Measurements from ENCODE around the gene DLGAP1. TPM values are rescaled to one million over a fixed set of nuclear protein-coding genes. Genes with fewer than 3 reads are reported as not detected.

DLGAP1 gene
- polyA plus RNA-seq, 1 of the 3 experiments (the other 2 are of a cell fraction): not detected

- POLR2A ChIA-PET: no interaction called here
- H3K27ac ChIP-seq (ENCODE audit: low read depth in 2 of 2, low read length in 1 of 2): no peak overlapping the region
These were observed 217.5 kb downstream of the DLGAP1 start for GRCh38 chr18:4237664-4238041.

GRCh38 chr18:4236940-4237663 lies 218.0 kb downstream of the DLGAP1 start:
- Histone ChIP-seq H2AFZ (ENCODE audit: low read depth) (no peak overlapping the region), H3K79me2 (ENCODE audit: insufficient read depth) (no peaks in the 10 kb centered on the region), H4K20me1 (ENCODE audit: insufficient read depth) (no peaks in the 10 kb centered on the region), H3K9me3 (no peaks in the 10 kb centered on the region), H3K9ac (no peak overlapping the region), H3K36me3 (replicated peaks in 1 of 2; ENCODE audit: control insufficient read depth in 1 of 2, insufficient read depth in 2 of 2, low read length in 1 of 2) (no peaks in the 10 kb centered on the region), H3K27me3 (ENCODE audit: insufficient read depth) (no peaks in the 10 kb centered on the region), H3F3A (replicated peaks; ENCODE audit: insufficient read depth) (no peaks in the 10 kb centered on the region), H3K9me2 (no peaks in the 10 kb centered on the region), H3K4me3 (ENCODE audit: low read depth in 2 of 2, low read length in 1 of 2) (no peak overlapping the region), H3K4me1 (ENCODE audit: control insufficient read depth in 1 of 2, insufficient read depth in 2 of 2, low read depth in 1 of 2, low read length in 1 of 2) (no peaks in the 10 kb centered on the region), H3K4me2 (no peak overlapping the region), H3K27ac (ENCODE audit: low read depth in 2 of 2, low read length in 1 of 2) (no peak overlapping the region)
- POLR2A ChIA-PET: no interaction called here
- CTCF ChIA-PET: interaction anchor here (1.0 kb wide), 1 partner anchor 131 kb away, joined by 4 read pairs; no protein-coding TSS in a partner anchor
- no peak for DNase-seq
- no peak for TF ChIP-seq RXRA (IDR thresholded peaks at IDR 0.05; ENCODE audit: borderline replicate concordance, low read depth)
- TF ChIP-seq RCOR1 (IDR thresholded peaks at IDR 0.05; ENCODE audit: low read length): no peak
- TF ChIP-seq FOXJ3 (CRISPR knock-in tag; IDR thresholded peaks at IDR 0.05): no peak
- TF ChIP-seq IRF3 (IDR thresholded peaks at IDR 0.05; ENCODE audit: low read depth, low read length): no peak
- no peak for TF ChIP-seq TAF1 (IDR thresholded peaks at IDR 0.05; ENCODE audit: borderline replicate concordance, low read depth, low read length)
- no peak for TF ChIP-seq USF1 (IDR thresholded peaks at IDR 0.05; ENCODE audit: borderline replicate concordance, low read depth)
- no peak for TF ChIP-seq EP300 (IDR thresholded peaks at IDR 0.05; ENCODE audit: borderline replicate concordance in 1 of 2, low read depth in 1 of 2, low read length in 1 of 2)
- TF ChIP-seq CHD2 (IDR thresholded peaks at IDR 0.05; ENCODE audit: low read length, partially characterized antibody): no peak
- no peak for TF ChIP-seq ELF1 (IDR thresholded peaks at IDR 0.05)
- TF ChIP-seq RFX5 (IDR thresholded peaks at IDR 0.05; ENCODE audit: low read length): no peak
- TF ChIP-seq RAD21 (IDR thresholded peaks at IDR 0.05; ENCODE audit: low read length): no peak
- WGBS (ENCODE audit: low lambda C conversion rate): 4% methylated on average over 11 of the region's 11 CpGs

More at GRCh38 chr18:4237664-4238041, 217.5 kb downstream of the DLGAP1 start:
- no peaks in the 10 kb centered on the region for H3K9me2 ChIP-seq
- no peaks in the 10 kb centered on the region for H4K20me1 ChIP-seq (ENCODE audit: insufficient read depth)
- no peak overlapping the region for H3K4me3 ChIP-seq (ENCODE audit: low read depth in 2 of 2, low read length in 1 of 2)
- CTCF ChIA-PET: no interaction called here
- no peak overlapping the region for H3K9ac ChIP-seq
- H3K4me1 ChIP-seq (ENCODE audit: control insufficient read depth in 1 of 2, insufficient read depth in 2 of 2, low read depth in 1 of 2, low read length in 1 of 2): no peaks in the 10 kb centered on the region
- H3K4me2 ChIP-seq: no peak overlapping the region
- TF ChIP-seq EP300 (IDR thresholded peaks at IDR 0.05; ENCODE audit: borderline replicate concordance in 1 of 2, low read depth in 1 of 2, low read length in 1 of 2): no peak
- TF ChIP-seq CHD2 (IDR thresholded peaks at IDR 0.05; ENCODE audit: low read length, partially characterized antibody): no peak
- TF ChIP-seq CTCF (IDR thresholded peaks at IDR 0.05): no peak
- no peak for TF ChIP-seq GABPA (IDR thresholded peaks at IDR 0.05; ENCODE audit: low read depth)
- TF ChIP-seq ZBTB33 (IDR thresholded peaks at IDR 0.05; ENCODE audit: borderline replicate concordance, low read depth): no peak
- TF ChIP-seq FOXJ3 (CRISPR knock-in tag; IDR thresholded peaks at IDR 0.05): no peak
- TF ChIP-seq ELF1 (IDR thresholded peaks at IDR 0.05): no peak
- no peak for TF ChIP-seq RAD21 (IDR thresholded peaks at IDR 0.05; ENCODE audit: low read length)
- no peak for DNase-seq
- no peak overlapping the region for H2AFZ ChIP-seq (ENCODE audit: low read depth)
- no peaks in the 10 kb centered on the region for H3F3A ChIP-seq (replicated peaks; ENCODE audit: insufficient read depth)
- H3K9me3 ChIP-seq: no peaks in the 10 kb centered on the region
- no peaks in the 10 kb centered on the region for H3K36me3 ChIP-seq (replicated peaks in 1 of 2; ENCODE audit: control insufficient read depth in 1 of 2, insufficient read depth in 2 of 2, low read length in 1 of 2)
- no peaks in the 10 kb centered on the region for H3K27me3 ChIP-seq (ENCODE audit: insufficient read depth)
- WGBS (ENCODE audit: low lambda C conversion rate): 4% methylated on average over 2 of the region's 2 CpGs
- H3K79me2 ChIP-seq (ENCODE audit: insufficient read depth): no peaks in the 10 kb centered on the region
